Measurements from ENCODE around the gene ANKRD28.

The ANKRD28 gene

DNA sequence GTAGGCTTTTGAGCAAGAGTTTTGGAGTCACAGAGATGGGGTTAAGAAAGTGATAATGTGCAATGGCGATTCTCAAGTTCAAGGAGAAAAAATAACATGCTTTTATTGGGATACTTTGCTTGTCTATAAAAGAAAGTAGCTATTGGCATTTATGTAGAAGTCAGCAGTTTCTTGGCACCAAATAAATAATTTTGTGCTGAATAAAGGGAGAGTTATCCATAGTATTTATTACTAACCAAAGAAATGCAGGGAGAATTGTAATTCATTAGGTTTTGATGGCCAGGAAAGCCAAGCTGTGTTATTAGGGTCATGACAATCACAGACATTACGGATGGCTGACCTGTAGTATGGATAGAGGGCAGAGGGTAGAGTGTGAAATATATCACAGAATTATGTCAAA, 163.1 kb downstream of the ANKRD28 start:
- Histone ChIP-seq H3K27ac (no peak overlapping the region), H3K36me3 (no peaks in the 10 kb centered on the region), H3K4me3 (ENCODE audit: low read depth, low read length) (no peak overlapping the region), H3K9me3 (ENCODE audit: severe bottlenecking) (no peaks in the 10 kb centered on the region), H3K27me3 (ENCODE audit: insufficient read depth, low read depth, severe bottlenecking) (no peaks in the 10 kb centered on the region)
- DNase-seq, result no peak
- TF ChIP-seq CTCF (IDR thresholded peaks at IDR 0.05; ENCODE audit: low read depth, low read length), result no peak

- DNase-seq, result no peak
- no peaks in the 10 kb centered on the region for H3K27me3 ChIP-seq (ENCODE audit: insufficient read depth, low read depth, severe bottlenecking)
- no peaks in the 10 kb centered on the region for H3K36me3 ChIP-seq
- H3K27ac ChIP-seq, result no peak overlapping the region
- H3K4me3 ChIP-seq (ENCODE audit: low read depth, low read length), result no peak overlapping the region
- no peak for TF ChIP-seq CTCF (IDR thresholded peaks at IDR 0.05; ENCODE audit: low read depth, low read length)
- H3K9me3 ChIP-seq (ENCODE audit: severe bottlenecking), result no peaks in the 10 kb centered on the region
Observed at GRCh38 chr3:15633766-15634598, 163.8 kb downstream of the ANKRD28 start.

DNA sequence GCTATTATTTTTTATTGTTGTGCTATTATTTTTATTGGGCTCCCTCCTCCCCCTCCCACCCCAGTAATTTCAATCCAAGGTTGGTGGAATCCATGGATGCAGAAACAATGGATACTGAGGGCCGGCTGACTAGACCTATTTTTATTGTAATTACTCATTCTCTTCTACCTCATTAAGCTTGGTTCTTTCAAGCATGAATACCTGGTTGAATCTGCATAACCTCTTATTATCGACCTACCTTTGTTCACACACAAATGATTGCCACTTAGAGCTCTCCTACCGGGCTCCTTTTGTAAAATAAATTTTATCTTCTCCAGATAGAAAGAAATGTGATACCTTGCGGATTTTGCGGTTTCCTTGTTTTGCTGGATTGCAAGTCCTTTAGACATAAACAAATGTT, 164.6 kb downstream of the ANKRD28 start:
- Histone ChIP-seq H3K27ac (no peak overlapping the region), H3K9me3 (ENCODE audit: severe bottlenecking) (no peaks in the 10 kb centered on the region), H3K4me3 (ENCODE audit: low read depth, low read length) (no peak overlapping the region), H3K36me3 (no peaks in the 10 kb centered on the region), H3K27me3 (ENCODE audit: insufficient read depth, low read depth, severe bottlenecking) (no peaks in the 10 kb centered on the region)
- DNase-seq, result no peak
- TF ChIP-seq CTCF (IDR thresholded peaks at IDR 0.05; ENCODE audit: low read depth, low read length), result no peak

- no peak for DNase-seq
- no peaks in the 10 kb centered on the region for H3K9me3 ChIP-seq (ENCODE audit: severe bottlenecking)
- H3K27me3 ChIP-seq (ENCODE audit: insufficient read depth, low read depth, severe bottlenecking), result no peaks in the 10 kb centered on the region
- H3K4me3 ChIP-seq (ENCODE audit: low read depth, low read length), result no peak overlapping the region
- no peaks in the 10 kb centered on the region for H3K36me3 ChIP-seq
- no peak for TF ChIP-seq CTCF (IDR thresholded peaks at IDR 0.05; ENCODE audit: low read depth, low read length)
- H3K27ac ChIP-seq, result no peak overlapping the region
Observed at GRCh38 chr3:15632212-15632580, 165.6 kb downstream of the ANKRD28 start.

GRCh38 chr3:15631426-15632211, 166.2 kb downstream of the ANKRD28 start:
- DNase-seq, result no peak
- Histone ChIP-seq H3K4me3 (ENCODE audit: low read depth, low read length) (no peak overlapping the region), H3K36me3 (no peaks in the 10 kb centered on the region), H3K27me3 (ENCODE audit: insufficient read depth, low read depth, severe bottlenecking) (no peaks in the 10 kb centered on the region), H3K27ac (no peak overlapping the region), H3K9me3 (ENCODE audit: severe bottlenecking) (no peaks in the 10 kb centered on the region)
- TF ChIP-seq CTCF (IDR thresholded peaks at IDR 0.05; ENCODE audit: low read depth, low read length), result no peak

Measured in WERI-Rb-1 (cell line).